ENCODE measurements around the gene CCDC80. TPM values are rescaled to one million over a fixed set of nuclear protein-coding genes. Genes with fewer than 3 reads are reported as not detected.
"Not testable (repeated sequence)": the region's sequence is repeated elsewhere in the genome, so short reads cannot be mapped to it uniquely, and the experiment has no call there.

Gene CCDC80
- total RNA-seq, 4 donors from 2014 or later, result 6.4 to 55.3 (median 18.4) TPM

DNA sequence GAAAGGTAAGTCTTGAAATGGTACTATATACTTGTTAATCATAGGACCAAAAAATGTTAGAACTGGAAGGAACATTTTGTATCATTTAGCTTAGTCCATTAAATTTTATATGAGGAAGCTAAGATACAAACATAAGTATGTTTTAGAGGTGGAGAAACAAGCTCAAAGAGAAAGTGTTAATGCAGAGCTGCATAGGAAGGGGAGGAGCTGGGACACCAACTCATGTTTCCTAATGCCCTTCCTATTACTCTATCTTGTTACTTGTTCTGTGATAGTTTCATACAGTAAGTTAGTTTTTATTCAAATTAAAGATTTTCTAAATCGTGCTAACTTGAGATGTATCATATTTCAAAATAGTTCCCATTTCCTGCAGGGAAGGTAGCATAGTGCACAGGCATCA lies 71.7 kb downstream of the CCDC80 start:
- in situ Hi-C loops (cut with MboI; ENCODE audit: low pct_ligation_motif_present in 1 of 4, low pct_unique_long_range_greater_than_20kb in 1 of 4, low sequenced_read_pairs in 3 of 4), result loop anchor here in 1 of 4 donors (25.0 kb wide), 1 partner anchor 418 kb away; the partner anchor contains the start of genes CD200R1 and GTPBP8

DNA sequence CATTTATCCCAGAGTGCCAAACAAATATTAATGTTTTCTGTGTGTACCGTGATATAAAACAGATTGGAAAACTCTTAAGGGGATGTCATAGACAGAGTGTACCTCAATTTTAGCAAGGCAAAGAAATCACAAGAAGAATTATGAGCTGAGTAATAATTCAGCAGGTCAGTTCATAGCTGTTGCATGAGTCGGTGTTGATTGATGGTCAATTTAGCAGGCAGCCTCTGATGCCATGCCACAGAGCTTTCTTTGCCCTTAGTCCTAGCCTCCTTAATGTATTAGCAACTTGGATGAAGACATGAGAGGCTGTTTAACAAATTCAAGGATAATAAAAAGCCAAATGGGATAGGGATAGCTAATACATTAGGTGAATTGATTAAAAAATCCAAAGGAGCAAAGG lies 72.3 kb downstream of the CCDC80 start:
- in situ Hi-C loops (cut with MboI; ENCODE audit: low pct_ligation_motif_present in 1 of 4, low pct_unique_long_range_greater_than_20kb in 1 of 4, low sequenced_read_pairs in 3 of 4) (loop anchor here in 1 of 4 donors (25.0 kb wide), 1 partner anchor 419 kb away; the partner anchor contains the start of genes CD200R1 and GTPBP8), intact Hi-C loops (cut with DNase I; ENCODE audit: low total_unique reads) (no loop called here)
- Histone ChIP-seq H3K27ac (no peak overlapping the region), H3K36me3 (peaks cover 0 to 22% (median 5%) of the 10 kb centered on the region in 4 donors), H3K27me3 (no peaks in the 10 kb centered on the region), H3K4me3 (no peak overlapping the region), H3K4me1 (peaks cover 0 to 2% (median under 1%) of the 10 kb centered on the region in 4 donors), H3K9me3 (no peaks in the 10 kb centered on the region)
- 93 to 94% methylated on average over 2 of the region's 2 CpGs for WGBS, 2 donors (ENCODE audit: low coverage in 1 of 2)
- DNase-seq, result no peak
- TF ChIP-seq POLR2AphosphoS5 (IDR thresholded peaks at IDR 0.05) (no peak), EP300 (IDR thresholded peaks at IDR 0.05; ENCODE audit: low read depth) (no peak), POLR2A (IDR thresholded peaks at IDR 0.05) (no peak)
- TF ChIP-seq, protein P1, sequence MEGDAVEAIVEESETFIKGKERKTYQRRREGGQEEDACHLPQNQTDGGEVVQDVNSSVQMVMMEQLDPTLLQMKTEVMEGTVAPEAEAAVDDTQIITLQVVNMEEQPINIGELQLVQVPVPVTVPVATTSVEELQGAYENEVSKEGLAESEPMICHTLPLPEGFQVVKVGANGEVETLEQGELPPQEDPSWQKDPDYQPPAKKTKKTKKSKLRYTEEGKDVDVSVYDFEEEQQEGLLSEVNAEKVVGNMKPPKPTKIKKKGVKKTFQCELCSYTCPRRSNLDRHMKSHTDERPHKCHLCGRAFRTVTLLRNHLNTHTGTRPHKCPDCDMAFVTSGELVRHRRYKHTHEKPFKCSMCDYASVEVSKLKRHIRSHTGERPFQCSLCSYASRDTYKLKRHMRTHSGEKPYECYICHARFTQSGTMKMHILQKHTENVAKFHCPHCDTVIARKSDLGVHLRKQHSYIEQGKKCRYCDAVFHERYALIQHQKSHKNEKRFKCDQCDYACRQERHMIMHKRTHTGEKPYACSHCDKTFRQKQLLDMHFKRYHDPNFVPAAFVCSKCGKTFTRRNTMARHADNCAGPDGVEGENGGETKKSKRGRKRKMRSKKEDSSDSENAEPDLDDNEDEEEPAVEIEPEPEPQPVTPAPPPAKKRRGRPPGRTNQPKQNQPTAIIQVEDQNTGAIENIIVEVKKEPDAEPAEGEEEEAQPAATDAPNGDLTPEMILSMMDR (IDR thresholded peaks at IDR 0.05), result no peak

More for the DNA sequence above, 71.7 kb downstream of the CCDC80 start:
- DNase-seq, result no peak
- peaks cover 0 to 22% (median 5%) of the 10 kb centered on the region in 4 donors for H3K36me3 ChIP-seq
- no peaks in the 10 kb centered on the region for H3K9me3 ChIP-seq
- no peaks in the 10 kb centered on the region for H3K27me3 ChIP-seq
- TF ChIP-seq, protein P1 (IDR thresholded peaks at IDR 0.05), result no peak
- TF ChIP-seq EP300 (IDR thresholded peaks at IDR 0.05; ENCODE audit: low read depth) (no peak), POLR2A (IDR thresholded peaks at IDR 0.05) (no peak), POLR2AphosphoS5 (IDR thresholded peaks at IDR 0.05) (no peak)
- H3K27ac ChIP-seq, result no peak overlapping the region
- WGBS, 2 donors (ENCODE audit: low coverage in 1 of 2), result 53 to 56% methylated on average over 1 of the region's 1 CpG
- intact Hi-C loops (cut with DNase I; ENCODE audit: low total_unique reads), result no loop called here
- no peak overlapping the region for H3K4me3 ChIP-seq
- no peaks in the 10 kb centered on the region for H3K4me1 ChIP-seq

DNA sequence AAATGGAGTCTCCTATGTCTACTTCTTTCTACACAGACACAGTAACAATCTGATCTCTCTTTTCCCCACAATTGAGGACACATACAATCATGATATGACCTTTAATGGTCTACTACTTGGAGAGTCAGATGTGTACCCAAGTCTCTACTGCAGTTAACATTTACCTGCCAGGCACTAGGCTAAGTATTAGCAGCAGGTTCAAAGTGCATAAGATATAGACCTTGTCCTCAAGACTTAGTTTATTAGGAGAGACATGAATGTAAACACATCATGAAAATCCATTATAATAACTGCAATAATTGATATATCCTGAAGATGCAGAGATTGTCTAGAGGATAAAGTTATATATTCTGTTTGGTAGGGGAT lies 76.0 kb downstream of the CCDC80 start:
- in situ Hi-C loops (cut with MboI; ENCODE audit: low pct_ligation_motif_present in 1 of 4, low pct_unique_long_range_greater_than_20kb in 1 of 4, low sequenced_read_pairs in 3 of 4), result loop anchor here in 1 of 4 donors (25.0 kb wide), 1 partner anchor 422 kb away; the partner anchor contains the start of genes CD200R1 and GTPBP8
- H3K27me3 ChIP-seq, result no peaks in the 10 kb centered on the region
- no peaks in the 10 kb centered on the region for H3K9me3 ChIP-seq
- intact Hi-C loops (cut with DNase I; ENCODE audit: low total_unique reads), result no loop called here
- no peak for DNase-seq
- no peak overlapping the region for H3K4me3 ChIP-seq
- no peak overlapping the region for H3K27ac ChIP-seq
- no peak for TF ChIP-seq EP300 (IDR thresholded peaks at IDR 0.05; ENCODE audit: low read depth)
- TF ChIP-seq POLR2AphosphoS5 (IDR thresholded peaks at IDR 0.05), result no peak
- TF ChIP-seq POLR2A (IDR thresholded peaks at IDR 0.05), result no peak
- TF ChIP-seq, protein P1 (IDR thresholded peaks at IDR 0.05), result no peak
- peaks cover 0 to 4% (median 0%) of the 10 kb centered on the region in 4 donors for H3K36me3 ChIP-seq
- peaks cover 9 to 21% (median 17%) of the 10 kb centered on the region in 4 donors for H3K4me1 ChIP-seq

DNA sequence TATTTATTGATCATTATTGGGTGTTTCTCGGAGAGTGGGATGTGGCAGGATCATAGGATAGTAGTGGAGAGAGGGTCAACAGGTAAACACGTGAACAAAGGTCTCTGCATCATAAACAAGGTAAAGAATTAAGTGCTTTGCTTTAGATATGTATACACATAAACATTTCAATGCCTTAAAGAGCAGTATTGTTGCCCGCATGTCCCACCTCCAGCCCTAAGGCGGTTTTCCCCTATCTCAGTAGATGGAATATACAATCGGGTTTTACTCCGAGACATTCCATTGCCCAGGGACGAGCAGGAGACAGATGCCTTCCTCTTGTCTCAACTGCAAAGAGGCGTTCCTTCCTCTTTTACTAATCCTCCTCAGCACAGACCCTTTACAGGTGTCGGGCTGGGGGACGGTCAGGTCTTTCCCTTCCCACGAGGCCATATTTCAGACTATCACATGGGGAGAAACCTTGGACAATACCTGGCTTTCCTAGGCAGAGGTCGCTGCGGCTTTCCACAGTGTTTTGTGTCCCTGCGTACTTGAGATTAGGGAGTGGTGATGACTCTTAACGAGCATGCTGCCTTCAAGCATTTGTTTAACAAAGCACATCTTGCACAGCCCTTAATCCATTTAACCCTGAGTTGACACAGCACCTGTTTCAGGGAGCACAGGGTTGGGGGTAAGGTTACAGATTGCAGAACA lies 76.5 kb downstream of the CCDC80 start:
- H3K27me3 ChIP-seq; H3K27ac ChIP-seq; H3K9me3 ChIP-seq; H3K36me3 ChIP-seq; H3K4me3 ChIP-seq; DNase-seq; intact Hi-C loops (cut with DNase I; ENCODE audit: low total_unique reads): not testable (repeated sequence)
- in situ Hi-C loops (cut with MboI; ENCODE audit: low pct_ligation_motif_present in 1 of 4, low pct_unique_long_range_greater_than_20kb in 1 of 4, low sequenced_read_pairs in 3 of 4), result loop anchor here in 1 of 4 donors (25.0 kb wide), 1 partner anchor 423 kb away; the partner anchor contains the start of genes CD200R1 and GTPBP8
- 81 to 86% methylated on average over 5 to 15 of the region's 15 CpGs for WGBS, 2 donors (ENCODE audit: low coverage in 1 of 2)
- H3K4me1 ChIP-seq, result peaks cover 14 to 27% (median 22%) of the 10 kb centered on the region in 4 donors

All from transverse colon (tissue), 4 donors.